ENCODE data around the gene NASP. TPM values are rescaled to one million over a fixed set of nuclear protein-coding genes. Genes with fewer than 3 reads are reported as not detected.

The NASP gene
- total and polyA plus RNA-seq, 7 donors = 64.8 to 159 (median 78.4) TPM

DNA sequence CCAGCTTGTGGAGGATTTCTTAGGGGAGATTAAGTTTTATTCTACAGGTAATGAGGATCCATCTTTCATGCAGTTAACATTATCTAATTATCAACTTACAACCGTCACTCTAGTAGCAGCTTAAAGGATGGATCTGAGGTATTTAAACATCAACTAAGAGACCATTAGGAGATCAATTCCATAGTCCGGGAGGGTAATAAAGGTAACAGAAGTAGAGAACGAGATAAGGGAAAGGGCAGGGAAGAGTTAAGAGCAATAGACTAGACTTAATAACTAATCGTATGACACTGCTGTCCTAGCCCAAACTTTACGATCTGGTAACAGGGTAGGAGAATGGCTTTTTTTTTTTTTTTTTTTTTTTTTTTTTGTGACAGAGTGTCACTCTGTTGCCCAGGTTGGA lies 59.5 kb downstream of the NASP start:
- no peak overlapping the region for H3K27ac ChIP-seq
- no peaks in the 10 kb centered on the region for H3K9me3 ChIP-seq
- no peaks in the 10 kb centered on the region for H3K27me3 ChIP-seq
- peaks cover 15 to 59% (median 33%) of the 10 kb centered on the region in 4 donors for H3K36me3 ChIP-seq
- intact Hi-C loops (cut with DNase I) = no loop called here
- DNase-seq = no peak
- no peak overlapping the region for H3K4me3 ChIP-seq
- TF ChIP-seq, protein P1, sequence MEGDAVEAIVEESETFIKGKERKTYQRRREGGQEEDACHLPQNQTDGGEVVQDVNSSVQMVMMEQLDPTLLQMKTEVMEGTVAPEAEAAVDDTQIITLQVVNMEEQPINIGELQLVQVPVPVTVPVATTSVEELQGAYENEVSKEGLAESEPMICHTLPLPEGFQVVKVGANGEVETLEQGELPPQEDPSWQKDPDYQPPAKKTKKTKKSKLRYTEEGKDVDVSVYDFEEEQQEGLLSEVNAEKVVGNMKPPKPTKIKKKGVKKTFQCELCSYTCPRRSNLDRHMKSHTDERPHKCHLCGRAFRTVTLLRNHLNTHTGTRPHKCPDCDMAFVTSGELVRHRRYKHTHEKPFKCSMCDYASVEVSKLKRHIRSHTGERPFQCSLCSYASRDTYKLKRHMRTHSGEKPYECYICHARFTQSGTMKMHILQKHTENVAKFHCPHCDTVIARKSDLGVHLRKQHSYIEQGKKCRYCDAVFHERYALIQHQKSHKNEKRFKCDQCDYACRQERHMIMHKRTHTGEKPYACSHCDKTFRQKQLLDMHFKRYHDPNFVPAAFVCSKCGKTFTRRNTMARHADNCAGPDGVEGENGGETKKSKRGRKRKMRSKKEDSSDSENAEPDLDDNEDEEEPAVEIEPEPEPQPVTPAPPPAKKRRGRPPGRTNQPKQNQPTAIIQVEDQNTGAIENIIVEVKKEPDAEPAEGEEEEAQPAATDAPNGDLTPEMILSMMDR (IDR thresholded peaks at IDR 0.05) = no peak
- TF ChIP-seq EP300 (IDR thresholded peaks at IDR 0.05) = no peak
- TF ChIP-seq POLR2A (IDR thresholded peaks at IDR 0.05) = no peak
- TF ChIP-seq POLR2AphosphoS5 (IDR thresholded peaks at IDR 0.05) = no peak
- WGBS, 2 donors = 21 to 63% methylated on average over 5 of the region's 5 CpGs
- H3K4me1 ChIP-seq = peaks cover 0 to 12% (median 5%) of the 10 kb centered on the region in 4 donors

DNA sequence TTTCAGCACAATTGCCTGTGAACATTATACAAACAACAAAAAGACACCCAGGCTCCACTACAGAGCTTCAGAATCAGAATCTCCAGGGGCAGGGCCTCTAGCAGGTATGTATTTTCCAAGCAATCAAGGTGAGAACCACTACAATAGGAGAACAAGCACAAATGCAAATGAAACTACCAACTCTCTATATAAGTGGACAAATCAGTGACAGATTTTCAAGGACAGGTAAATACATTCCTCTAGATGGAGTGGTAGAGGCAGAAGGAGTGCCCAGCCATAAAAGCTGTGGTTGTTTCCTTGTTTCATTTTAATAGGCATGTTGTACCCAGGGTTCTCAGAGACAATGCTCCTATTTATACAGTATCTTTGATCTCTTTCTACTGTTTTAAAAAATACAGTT lies 60.1 kb downstream of the NASP start:
- Histone ChIP-seq H3K27me3 (no peaks in the 10 kb centered on the region), H3K27ac (no peak overlapping the region), H3K4me1 (peaks cover 0 to 12% (median 5%) of the 10 kb centered on the region in 4 donors), H3K4me3 (no peak overlapping the region), H3K9me3 (no peaks in the 10 kb centered on the region), H3K36me3 (peaks cover 9 to 56% (median 29%) of the 10 kb centered on the region in 4 donors)
- no peak for DNase-seq
- intact Hi-C loops (cut with DNase I) = no loop called here
- no peak for TF ChIP-seq POLR2AphosphoS5 (IDR thresholded peaks at IDR 0.05)
- no peak for TF ChIP-seq EP300 (IDR thresholded peaks at IDR 0.05)
- TF ChIP-seq, protein P1 (IDR thresholded peaks at IDR 0.05) = no peak
- no peak for TF ChIP-seq POLR2A (IDR thresholded peaks at IDR 0.05)

DNA sequence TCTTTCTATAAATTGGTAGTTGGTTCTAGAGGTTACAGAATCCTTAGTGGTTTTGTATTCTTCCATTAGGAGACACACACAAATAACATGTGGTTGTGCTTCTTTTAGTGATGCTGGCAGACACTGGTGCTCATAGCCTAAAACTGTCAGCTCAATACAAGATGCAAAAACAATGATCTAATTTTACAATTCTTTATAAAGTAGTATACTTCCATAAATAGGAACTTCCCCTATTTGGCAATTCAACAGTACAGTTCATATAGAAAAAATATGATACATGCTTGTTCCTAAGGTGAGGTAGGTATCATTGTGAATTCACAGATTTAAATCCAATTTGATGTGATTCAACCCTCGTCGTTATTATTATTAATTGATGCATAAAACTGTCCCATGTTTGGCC lies 60.8 kb downstream of the NASP start:
- Histone ChIP-seq H3K27me3 (no peaks in the 10 kb centered on the region), H3K9me3 (no peaks in the 10 kb centered on the region), H3K36me3 (peaks cover 4 to 56% (median 25%) of the 10 kb centered on the region in 4 donors), H3K27ac (no peak overlapping the region), H3K4me3 (no peak overlapping the region), H3K4me1 (peaks cover 0 to 12% (median 5%) of the 10 kb centered on the region in 4 donors)
- TF ChIP-seq, protein P1 (IDR thresholded peaks at IDR 0.05) = no peak
- TF ChIP-seq POLR2AphosphoS5 (IDR thresholded peaks at IDR 0.05) (no peak), EP300 (IDR thresholded peaks at IDR 0.05) (no peak), POLR2A (IDR thresholded peaks at IDR 0.05) (no peak)
- DNase-seq = no peak
- WGBS, 2 donors = 62 to 86% methylated on average over 2 of the region's 2 CpGs
- intact Hi-C loops (cut with DNase I) = no loop called here

DNA sequence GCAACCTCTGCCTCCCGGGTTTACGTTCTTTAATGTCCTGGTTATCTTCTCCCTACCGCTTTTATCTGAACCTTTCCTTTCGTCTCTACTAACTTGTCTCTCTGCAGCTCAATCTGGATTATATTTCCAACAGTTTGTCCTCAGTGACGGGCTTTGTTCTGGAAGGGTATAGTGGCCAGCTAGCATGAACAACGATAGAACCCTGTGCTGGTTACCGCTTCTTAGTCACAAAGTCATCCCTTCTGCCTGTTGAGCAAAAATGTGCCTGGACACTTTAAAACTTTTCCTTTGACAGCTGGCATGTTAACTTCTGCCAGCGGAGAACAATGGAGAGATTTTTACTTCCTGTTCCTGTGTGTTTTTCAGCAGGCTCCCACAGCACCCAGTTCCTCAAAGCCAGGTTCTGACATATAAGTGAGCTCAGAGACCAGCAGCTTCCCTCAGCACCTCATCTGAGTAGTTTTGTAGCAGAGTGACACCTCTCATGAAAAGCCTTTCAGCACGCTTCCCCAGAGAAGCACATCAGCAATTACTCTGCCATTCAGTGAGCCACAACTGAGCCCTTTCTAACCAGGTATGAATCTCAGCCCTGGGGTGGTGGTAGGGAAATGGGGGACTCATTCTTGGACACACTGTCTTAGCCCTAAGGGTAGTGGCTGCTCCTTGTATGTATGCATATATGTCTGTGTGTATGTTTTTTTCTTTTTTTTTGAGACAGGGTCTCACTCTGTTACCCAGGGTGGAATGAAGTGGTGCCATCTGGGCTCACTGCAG lies 63.6 kb downstream of the NASP start:
- no peak overlapping the region for H3K4me3 ChIP-seq
- intact Hi-C loops (cut with DNase I) = no loop called here
- peaks cover 0 to 12% (median 5%) of the 10 kb centered on the region in 4 donors for H3K4me1 ChIP-seq
- 44 to 75% methylated on average over 9 of the region's 9 CpGs for WGBS, 2 donors
- peak in 1 of 4 donors; percentile 31 for TF ChIP-seq POLR2AphosphoS5 (IDR thresholded peaks at IDR 0.05)
- no peak for TF ChIP-seq EP300 (IDR thresholded peaks at IDR 0.05)
- no peak overlapping the region for H3K27ac ChIP-seq
- H3K36me3 ChIP-seq = peaks cover 4 to 56% (median 22%) of the 10 kb centered on the region in 4 donors
- no peak for DNase-seq
- no peaks in the 10 kb centered on the region for H3K9me3 ChIP-seq
- no peaks in the 10 kb centered on the region for H3K27me3 ChIP-seq

DNA sequence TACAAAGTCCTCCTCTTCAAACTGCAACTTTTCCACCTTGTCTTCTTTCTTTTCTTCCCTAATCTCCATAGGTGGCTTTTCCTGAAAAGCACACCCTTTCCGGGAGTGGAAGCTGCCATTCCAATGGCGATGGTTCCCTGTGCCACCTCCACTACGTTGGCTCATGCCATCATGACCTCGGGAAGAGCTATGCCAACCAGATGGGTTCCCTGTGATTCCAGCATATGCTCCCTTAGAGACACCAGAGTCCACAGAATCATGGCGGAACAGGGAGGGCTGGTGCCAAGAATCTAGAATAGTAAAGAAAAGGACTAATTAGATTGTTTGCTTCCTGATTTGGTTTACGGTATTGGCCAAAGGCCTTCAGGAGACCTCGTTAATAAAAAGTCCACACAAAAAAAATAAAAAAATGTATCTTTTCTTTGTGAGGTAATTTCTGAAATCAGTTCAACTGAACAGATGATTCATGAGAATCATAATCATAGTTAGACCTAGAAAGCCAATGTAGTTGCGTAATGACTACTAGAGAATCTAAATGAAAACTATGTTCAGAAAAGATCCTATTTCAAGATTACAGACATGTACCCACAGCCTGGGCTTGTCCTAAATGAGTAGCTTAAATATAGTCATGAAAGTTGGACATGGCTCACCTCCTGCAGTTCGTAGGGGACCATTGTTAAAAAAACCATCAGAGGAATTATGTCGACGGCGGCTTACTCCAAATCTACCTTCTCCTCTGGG lies 70.9 kb downstream of the NASP start:
- Histone ChIP-seq H3K4me3 (no peak overlapping the region), H3K27me3 (no peaks in the 10 kb centered on the region), H3K4me1 (no peaks in the 10 kb centered on the region), H3K27ac (no peak overlapping the region), H3K9me3 (no peaks in the 10 kb centered on the region), H3K36me3 (peaks cover 31 to 100% (median 67%) of the 10 kb centered on the region in 4 donors)
- WGBS, 2 donors = 92% methylated on average over 12 of the region's 12 CpGs
- TF ChIP-seq POLR2AphosphoS5 (IDR thresholded peaks at IDR 0.05) (no peak), POLR2A (IDR thresholded peaks at IDR 0.05) (no peak), EP300 (IDR thresholded peaks at IDR 0.05) (no peak)
- TF ChIP-seq, protein P1 (IDR thresholded peaks at IDR 0.05) = no peak
- DNase-seq = no peak
- intact Hi-C loops (cut with DNase I) = no loop called here

Measured in sigmoid colon (tissue), 7 donors.